Activated CD4-positive, alpha-beta memory T cell treated with anti-CD3 and anti-CD28 coated beads, Interleukin-2, amount 10 ng/mL, durations not matched to agents 7 days and 5 days (primary cell): ENCODE measurements around the gene PHAX. TPM values are rescaled to one million over a fixed set of nuclear protein-coding genes. Genes with fewer than 3 reads are reported as not detected.
A peak's percentile ranks its signal among the peaks of the same experiment; 100 is the strongest.
"Not testable (repeated sequence)": the region's sequence is repeated elsewhere in the genome, so short reads cannot be mapped to it uniquely, and the experiment has no call there.

Experiments
- CTCF ChIA-PET: fragments of 350-600 bp; sonication (Branson Sonifier 250); formaldehyde crosslinking; loops from one replicate; lab custom pipeline; 2021; ENCODE audit warnings: antibody characterized with exemption, inconsistent platforms; lab: Charles Lee
- POLR2A ChIA-PET: fragments of 350-600 bp; sonication (Branson Sonifier 250); formaldehyde crosslinking; loops from one replicate; lab custom pipeline; 2021; ENCODE audit warnings: antibody characterized with exemption; lab: Charles Lee
- DNase-seq: peaks from one replicate; pipeline ENCODE4 v3.0.0-alpha.2; 2020
- H3K27ac Mint-ChIP-seq: one replicate; pipeline ENCODE4 v1.8.0; 2021; ENCODE audit warnings: mild to moderate bottlenecking, mixed read lengths
- H3K27me3 Mint-ChIP-seq: one replicate; pipeline ENCODE4 v1.8.0; 2021; ENCODE audit warnings: mixed read lengths
- H3K36me3 Mint-ChIP-seq: one replicate; pipeline ENCODE4 v1.8.0; 2021; ENCODE audit warnings: low read depth, mixed read lengths
- H3K4me1 Mint-ChIP-seq: one replicate; pipeline ENCODE4 v1.8.0; 2021; ENCODE audit warnings: mixed read lengths
- H3K4me3 Mint-ChIP-seq: one replicate; pipeline ENCODE4 v1.8.0; 2021; ENCODE audit warnings: mild to moderate bottlenecking, mixed read lengths
- H3K9me3 Mint-ChIP-seq: one replicate; pipeline ENCODE4 v1.8.0; 2021; ENCODE audit warnings: mixed read lengths
- total RNA-seq, 2 experiments: library from RNA; stranded (reverse); gene quantifications; one replicate each; pipeline ENCODE4 v1.2.3, GENCODE V29; 2021

PHAX gene
- total RNA-seq, 2 experiments from 2014 or later, result 31.5 to 33.8 TPM

GRCh38 chr5:126648471-126648870, 47.7 kb downstream of the PHAX start:
- Mint-ChIP-seq H3K4me3 (no peak overlapping the region), H3K27ac (no peak overlapping the region), H3K9me3 (peaks cover 3% of the 10 kb centered on the region), H3K36me3 (no peaks in the 10 kb centered on the region), H3K27me3 (peaks cover 19% of the 10 kb centered on the region), H3K4me1 (no peaks in the 10 kb centered on the region)
- ChIA-PET CTCF (no interaction called here), POLR2A (no interaction called here)
- no peak for DNase-seq

DNA sequence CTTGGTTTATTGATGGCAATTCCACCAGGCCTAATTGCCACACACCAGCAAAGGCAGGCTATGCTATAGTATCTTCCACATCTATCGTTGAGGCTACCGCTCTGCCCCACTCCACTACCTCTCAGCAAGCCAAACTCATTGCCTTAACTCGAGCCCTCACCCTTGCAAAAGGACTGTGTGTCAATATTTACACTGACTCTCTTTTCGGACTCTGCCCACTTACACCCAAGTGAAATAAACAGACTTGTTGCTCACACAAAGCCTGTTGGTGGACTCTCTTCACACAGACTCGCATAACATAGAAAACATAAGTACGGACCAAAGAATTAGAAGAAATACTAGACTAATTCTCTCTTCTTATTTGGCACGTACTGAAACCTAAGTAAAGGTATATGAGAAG, 48.3 kb downstream of the PHAX start:
- H3K27ac Mint-ChIP-seq, H3K4me1 Mint-ChIP-seq, DNase-seq, H3K36me3 Mint-ChIP-seq, H3K4me3 Mint-ChIP-seq, CTCF ChIA-PET, POLR2A ChIA-PET, H3K9me3 Mint-ChIP-seq: not testable (repeated sequence)
- peaks cover 19% of the 10 kb centered on the region for H3K27me3 Mint-ChIP-seq

- POLR2A ChIA-PET, H3K27ac Mint-ChIP-seq, H3K4me1 Mint-ChIP-seq, H3K4me3 Mint-ChIP-seq, CTCF ChIA-PET, H3K36me3 Mint-ChIP-seq, DNase-seq, H3K9me3 Mint-ChIP-seq: not testable (repeated sequence)
- H3K27me3 Mint-ChIP-seq, result peaks cover 21% of the 10 kb centered on the region
Measured at GRCh38 chr5:126649709-126650108, 49.0 kb downstream of the PHAX start.

DNA sequence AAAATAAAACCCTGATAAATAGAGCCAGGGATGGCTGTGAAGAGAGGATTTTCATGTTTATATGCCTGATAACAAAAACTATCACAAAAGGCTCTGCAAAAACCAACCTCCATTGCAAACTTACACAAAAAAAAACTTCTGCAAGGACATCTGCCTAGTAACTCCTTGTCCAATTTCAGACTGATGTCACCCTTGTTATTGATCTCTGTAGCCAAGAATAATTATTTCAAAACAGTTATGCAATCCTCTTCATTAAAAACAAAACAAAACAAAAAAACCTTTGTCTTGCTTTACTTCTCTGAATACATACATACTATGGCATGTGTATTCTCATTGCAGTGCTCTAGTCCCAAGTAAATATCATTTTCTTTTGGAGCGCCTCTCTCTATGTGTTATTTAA, 49.7 kb downstream of the PHAX start:
- ChIA-PET POLR2A (no interaction called here), CTCF (no interaction called here)
- Mint-ChIP-seq H3K4me3 (no peak overlapping the region), H3K9me3 (no peaks in the 10 kb centered on the region), H3K27ac (no peak overlapping the region), H3K27me3 (peaks cover 20% of the 10 kb centered on the region), H3K4me1 (no peaks in the 10 kb centered on the region), H3K36me3 (no peaks in the 10 kb centered on the region)
- DNase-seq, result no peak

GRCh38 chr5:126651013-126651577, 50.3 kb downstream of the PHAX start:
- Mint-ChIP-seq H3K27me3 (peaks cover 20% of the 10 kb centered on the region), H3K4me1 (no peaks in the 10 kb centered on the region), H3K36me3 (no peaks in the 10 kb centered on the region), H3K4me3 (no peak overlapping the region), H3K27ac (no peak overlapping the region), H3K9me3 (no peaks in the 10 kb centered on the region)
- POLR2A ChIA-PET, result no interaction called here
- CTCF ChIA-PET, result no interaction called here
- no peak for DNase-seq

DNA sequence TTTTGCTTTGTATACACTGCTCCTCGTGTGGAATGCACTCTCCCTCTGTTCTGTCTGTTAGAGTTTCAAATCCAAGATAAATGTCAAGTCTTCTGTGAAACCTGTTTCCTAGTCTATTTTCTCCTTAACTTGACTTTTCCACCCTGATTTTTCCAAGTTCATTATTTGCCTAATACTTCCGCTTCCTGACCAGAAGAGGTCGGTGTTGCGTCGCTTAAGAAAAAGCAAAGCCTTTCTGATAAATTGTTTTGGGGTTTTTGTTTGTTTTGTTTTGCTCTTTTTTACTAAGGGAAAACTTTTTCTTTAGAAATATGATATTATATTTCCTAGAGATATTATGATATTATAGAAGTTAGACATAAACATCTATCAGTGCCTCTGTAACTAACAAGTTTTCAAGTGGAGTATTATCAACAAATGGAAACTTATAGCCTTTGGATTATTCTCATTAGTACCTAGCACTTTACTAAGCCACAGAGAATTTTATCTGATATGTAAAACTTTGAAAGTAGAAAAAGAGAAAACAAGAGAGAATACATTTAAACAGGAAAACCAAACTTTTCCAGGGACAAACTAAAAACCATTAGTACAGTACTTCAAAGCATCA, 55.8 kb downstream of the PHAX start:
- POLR2A ChIA-PET, result interaction anchor here (1.6 kb wide), 1 partner anchor 122 kb away, joined by 4 read pairs; no protein-coding TSS in a partner anchor
- peak; percentile 24 for DNase-seq
- peaks cover 5% of the 10 kb centered on the region for H3K27me3 Mint-ChIP-seq
- H3K4me3 Mint-ChIP-seq, result no peak overlapping the region
- H3K4me1 Mint-ChIP-seq, result peaks cover 6% of the 10 kb centered on the region
- no peak overlapping the region for H3K27ac Mint-ChIP-seq
- no peaks in the 10 kb centered on the region for H3K36me3 Mint-ChIP-seq
- H3K9me3 Mint-ChIP-seq, result no peaks in the 10 kb centered on the region
- CTCF ChIA-PET, result interaction anchor here (0.9 to 3.8 kb wide), 3 partner anchors 121 to 657 kb away, joined by 4 to 19 read pairs (median 4); no protein-coding TSS in a partner anchor

- no peaks in the 10 kb centered on the region for H3K9me3 Mint-ChIP-seq
- CTCF ChIA-PET, result interaction anchor here (0.7 to 3.8 kb wide), 10 partner anchors 17 to 834 kb away, joined by 3 to 19 read pairs (median 4); partner anchors contain the start of gene LMNB1
- no peak overlapping the region for H3K27ac Mint-ChIP-seq
- POLR2A ChIA-PET, result interaction anchor here (1.3 to 3.1 kb wide), 2 partner anchors 119 to 122 kb away, joined by 3 to 14 read pairs; partner anchors contain the start of gene LMNB1
- H3K36me3 Mint-ChIP-seq, result no peaks in the 10 kb centered on the region
- H3K4me3 Mint-ChIP-seq, result no peak overlapping the region
- peaks cover 5% of the 10 kb centered on the region for H3K27me3 Mint-ChIP-seq
- peaks cover 6% of the 10 kb centered on the region for H3K4me1 Mint-ChIP-seq
- no peak for DNase-seq
Measured at GRCh38 chr5:126658561-126658960, 57.8 kb downstream of the PHAX start.

DNA sequence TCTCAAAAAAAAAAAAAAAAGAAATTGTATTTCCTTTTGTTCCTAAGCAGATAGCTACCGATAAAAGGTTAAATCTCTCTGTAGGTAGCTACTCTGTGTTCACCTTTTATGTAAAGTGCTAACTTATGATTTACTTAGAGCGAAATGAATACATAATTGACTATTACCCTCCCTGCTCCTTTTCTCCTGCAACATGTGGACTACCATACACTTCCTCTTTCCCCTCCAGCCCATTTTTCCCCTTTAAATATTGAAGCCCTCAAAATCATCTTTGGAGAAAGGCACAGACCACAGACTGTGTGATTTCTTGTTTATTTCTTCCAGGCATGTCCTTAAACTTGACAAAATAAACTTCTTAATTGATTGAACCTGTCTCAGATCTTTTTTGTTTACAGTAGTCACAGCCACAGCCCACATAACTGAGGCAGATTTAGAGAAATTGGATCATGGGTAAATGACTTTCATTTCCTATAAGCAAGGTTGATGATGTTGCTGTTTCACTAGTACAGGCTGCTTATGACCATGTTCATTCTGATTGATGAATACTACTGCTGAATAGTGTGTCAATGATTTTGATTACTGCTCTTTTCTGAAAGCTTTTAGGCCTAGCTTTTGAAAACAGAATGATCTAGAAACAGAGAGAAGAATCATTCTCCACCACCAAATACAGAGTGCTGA, 59.2 kb downstream of the PHAX start:
- no peak for DNase-seq
- Mint-ChIP-seq H3K36me3 (no peaks in the 10 kb centered on the region), H3K4me3 (no peak overlapping the region), H3K27me3 (peaks cover 10% of the 10 kb centered on the region), H3K4me1 (peaks cover 6% of the 10 kb centered on the region), H3K9me3 (no peaks in the 10 kb centered on the region), H3K27ac (no peak overlapping the region)
- ChIA-PET POLR2A (interaction anchor here (3.1 kb wide), 1 partner anchor 118 kb away, joined by 14 read pairs; the partner anchor contains the start of gene LMNB1), CTCF (interaction anchor here (0.9 to 3.8 kb wide), 4 partner anchors 13 to 120 kb away, joined by 3 to 19 read pairs (median 4); no protein-coding TSS in a partner anchor)

- DNase-seq, result no peak
- Mint-ChIP-seq H3K4me3 (no peak overlapping the region), H3K9me3 (no peaks in the 10 kb centered on the region), H3K4me1 (peaks cover 6% of the 10 kb centered on the region), H3K36me3 (no peaks in the 10 kb centered on the region), H3K27me3 (peaks cover 10% of the 10 kb centered on the region), H3K27ac (no peak overlapping the region)
- ChIA-PET POLR2A (no interaction called here), CTCF (no interaction called here)
Measured at GRCh38 chr5:126664586-126664985, 63.8 kb downstream of the PHAX start.

DNA sequence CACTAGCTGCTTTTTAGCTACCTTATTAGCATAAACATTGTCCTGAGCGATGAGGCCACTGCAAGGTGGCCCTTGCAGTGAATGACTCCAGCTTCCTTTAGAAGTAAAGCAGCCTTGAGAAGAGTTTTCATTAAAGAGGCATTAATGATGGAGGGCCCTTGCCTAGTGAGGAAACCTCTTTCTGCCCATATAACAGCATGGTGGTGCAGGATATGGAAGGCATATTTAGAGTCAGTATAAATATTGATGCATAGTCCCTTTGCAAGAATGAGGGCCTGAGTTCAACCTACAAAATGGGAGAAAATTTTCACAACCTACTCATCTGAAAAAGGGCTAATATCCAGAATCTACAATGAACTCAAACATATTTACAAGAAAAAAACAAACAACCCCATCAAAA, 69.4 kb downstream of the PHAX start:
- POLR2A ChIA-PET, result interaction anchor here (1.8 kb wide), 1 partner anchor 108 kb away, joined by 8 read pairs; the partner anchor contains the start of gene LMNB1
- CTCF ChIA-PET, H3K36me3 Mint-ChIP-seq, H3K4me1 Mint-ChIP-seq, H3K9me3 Mint-ChIP-seq, H3K4me3 Mint-ChIP-seq, DNase-seq, H3K27ac Mint-ChIP-seq, H3K27me3 Mint-ChIP-seq: not testable (repeated sequence)

- H3K9me3 Mint-ChIP-seq, H3K4me1 Mint-ChIP-seq, H3K27me3 Mint-ChIP-seq, DNase-seq, H3K36me3 Mint-ChIP-seq, H3K4me3 Mint-ChIP-seq, POLR2A ChIA-PET, H3K27ac Mint-ChIP-seq: not testable (repeated sequence)
- CTCF ChIA-PET, result interaction anchor here (0.6 to 1.5 kb wide), 2 partner anchors 108 to 109 kb away, joined by 3 read pairs; no protein-coding TSS in a partner anchor
Measured at GRCh38 chr5:126671681-126672080, 70.9 kb downstream of the PHAX start.

DNA sequence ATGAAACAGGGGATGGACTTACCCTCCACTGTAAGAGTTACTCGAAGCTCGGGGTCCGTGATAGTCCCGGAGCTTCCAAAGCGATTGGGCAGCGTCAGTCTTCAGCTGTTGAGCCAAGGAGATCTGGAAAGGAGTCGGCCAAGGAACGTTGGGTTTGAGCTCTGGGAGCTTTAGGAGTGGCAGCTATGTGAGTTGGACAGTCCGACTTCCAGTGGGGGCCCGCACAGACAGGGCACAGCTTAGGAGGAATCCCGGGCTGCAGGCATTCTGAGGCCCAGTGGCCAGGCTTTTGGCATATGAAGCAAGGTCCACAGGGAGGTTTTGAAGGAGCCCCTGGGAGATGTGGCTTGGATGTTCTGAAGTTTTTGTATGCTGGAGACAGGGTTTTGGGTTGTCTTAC, 72.7 kb downstream of the PHAX start:
- POLR2A ChIA-PET, result interaction anchor here (0.7 to 9.5 kb wide), 2 partner anchors 105 to 113 kb away, joined by 3 to 207 read pairs; partner anchors contain the start of gene LMNB1
- Mint-ChIP-seq H3K4me3 (no peak overlapping the region), H3K36me3 (peaks cover 3% of the 10 kb centered on the region)

DNA sequence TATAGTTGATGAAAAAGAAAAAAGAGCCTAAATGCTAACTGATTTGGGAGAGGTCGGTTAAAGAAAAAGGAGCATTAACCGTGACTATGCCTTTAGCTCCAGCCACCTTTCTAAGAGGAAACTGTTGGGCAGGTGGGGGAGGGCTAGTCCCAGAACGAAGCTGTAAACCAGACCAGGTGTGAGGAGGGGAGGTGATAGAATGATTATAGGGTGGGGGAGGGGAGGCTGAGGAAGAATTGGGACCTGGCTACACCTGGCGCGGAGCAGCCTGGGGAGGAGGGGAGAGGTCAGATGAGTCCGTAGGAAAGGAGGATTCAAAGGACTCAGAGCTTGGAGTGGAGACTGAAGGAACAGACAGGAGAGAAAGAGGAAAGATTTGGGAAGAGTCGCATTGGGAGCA, 73.4 kb downstream of the PHAX start:
- Mint-ChIP-seq H3K4me3 (no peak overlapping the region), H3K4me1 (peaks cover 6% of the 10 kb centered on the region), H3K9me3 (peaks cover 4% of the 10 kb centered on the region)

More for the DNA sequence above, 72.7 kb downstream of the PHAX start:
- Mint-ChIP-seq H3K27me3 (no peaks in the 10 kb centered on the region), H3K9me3 (peaks cover 4% of the 10 kb centered on the region), H3K4me1 (peaks cover 4% of the 10 kb centered on the region), H3K27ac (no peak overlapping the region)
- CTCF ChIA-PET, result interaction anchor here (1.2 to 6.1 kb wide), 3 partner anchors 106 to 129 kb away, joined by 3 to 43 read pairs (median 3); no protein-coding TSS in a partner anchor
- no peak for DNase-seq

More for the DNA sequence above, 73.4 kb downstream of the PHAX start:
- POLR2A ChIA-PET, result interaction anchor here (0.7 to 9.5 kb wide), 2 partner anchors 105 to 112 kb away, joined by 3 to 207 read pairs; partner anchors contain the start of gene LMNB1
- CTCF ChIA-PET, result interaction anchor here (1.2 to 8.3 kb wide), 4 partner anchors 18 to 128 kb away, joined by 3 to 233 read pairs (median 24); partner anchors contain the start of gene LMNB1
- no peak for DNase-seq
- no peak overlapping the region for H3K27ac Mint-ChIP-seq
- H3K27me3 Mint-ChIP-seq, result no peaks in the 10 kb centered on the region
- peaks cover 3% of the 10 kb centered on the region for H3K36me3 Mint-ChIP-seq
